ENCODE results near the gene PDE6A. TPM values are rescaled to one million over a fixed set of nuclear protein-coding genes. Genes with fewer than 3 reads are reported as not detected.

PDE6A gene
- polyA plus RNA-seq, result 1.0 TPM
- long read RNA-seq, donor 1, result 0 reads
- long read RNA-seq, donor 2, result 0 reads
- long read RNA-seq, donor 3, result 0 reads
- long read RNA-seq, donor 4, result 0 reads
- long read RNA-seq, donor 5, result 0 reads
- long read RNA-seq, donor 6, result 0 reads
- long read RNA-seq, donor 7, result 0 reads
- long read RNA-seq, donor 8, partial matches to known transcripts, result 266 of 289 reads
- long read RNA-seq, donor 8, other reads (novel, unspliced or antisense), result 23 of 289 reads
- long read RNA-seq, donor 9, result 0 reads
- long read RNA-seq, donor 10, result 0 reads
- long read RNA-seq, donor 11, result 0 reads

- Histone ChIP-seq H3K27me3 (ENCODE audit: control insufficient read depth, insufficient read depth, low read length) (no peaks in the 10 kb centered on the region), H3K36me3 (ENCODE audit: control insufficient read depth, insufficient read depth, low read length) (no peaks in the 10 kb centered on the region), H3K4me3 (ENCODE audit: low read length) (no peak within 1 kb of the TSS), H3K27ac (ENCODE audit: low read length) (peak within 1 kb of the TSS; percentile 93), H3K9me3 (ENCODE audit: control insufficient read depth, low read depth, low read length) (no peaks in the 10 kb centered on the region), H3K4me1 (ENCODE audit: control insufficient read depth, insufficient read depth, low read length) (peaks cover 69% of the 10 kb centered on the region)
- WGBS (ENCODE audit: insufficient coverage, low lambda C conversion rate), result no CpG with 5 or more reads among the region's 2 CpGs
- DNase-seq, result peak in 1 of 2 donors; percentile 17
Measured at GRCh38 chr5:149944666-149945065, at the start of gene PDE6A. Gene PDE6A, minus strand, starts transcription at chr5:149944793. Its CDS starts 120 bp downstream, at chr5:149944673.

GRCh38 chr5:149993471-149993870 is 48.9 kb upstream of the PDE6A start:
- Histone ChIP-seq H3K27ac (ENCODE audit: low read length) (no peak overlapping the region), H3K4me1 (ENCODE audit: control insufficient read depth, insufficient read depth, low read length) (peaks cover 22% of the 10 kb centered on the region), H3K36me3 (ENCODE audit: control insufficient read depth, insufficient read depth, low read length) (peaks cover 7% of the 10 kb centered on the region), H3K9me3 (ENCODE audit: control insufficient read depth, low read depth, low read length) (no peaks in the 10 kb centered on the region), H3K4me3 (ENCODE audit: low read length) (no peak overlapping the region), H3K27me3 (ENCODE audit: control insufficient read depth, insufficient read depth, low read length) (no peaks in the 10 kb centered on the region)
- no peak for DNase-seq
- 80% methylated on average over 1 of the region's 3 CpGs for WGBS (ENCODE audit: insufficient coverage, low lambda C conversion rate)

- Histone ChIP-seq H3K36me3 (ENCODE audit: control insufficient read depth, insufficient read depth, low read length) (peaks cover 7% of the 10 kb centered on the region), H3K4me3 (ENCODE audit: low read length) (no peak overlapping the region), H3K4me1 (ENCODE audit: control insufficient read depth, insufficient read depth, low read length) (peaks cover 7% of the 10 kb centered on the region), H3K9me3 (ENCODE audit: control insufficient read depth, low read depth, low read length) (no peaks in the 10 kb centered on the region), H3K27me3 (ENCODE audit: control insufficient read depth, insufficient read depth, low read length) (no peaks in the 10 kb centered on the region), H3K27ac (ENCODE audit: low read length) (no peak overlapping the region)
- DNase-seq, result peak; percentile 77 to 82
- no CpG with 5 or more reads among the region's 4 CpGs for WGBS (ENCODE audit: insufficient coverage, low lambda C conversion rate)
Measured at GRCh38 chr5:149990518-149991376, 46.2 kb upstream of the PDE6A start.

GRCh38 chr5:149988126-149988525 is 43.5 kb upstream of the PDE6A start:
- no CpG with 5 or more reads among the region's 5 CpGs for WGBS (ENCODE audit: insufficient coverage, low lambda C conversion rate)
- H3K27ac ChIP-seq (ENCODE audit: low read length), result no peak overlapping the region

GRCh38 chr5:149982505-149982904 is 37.9 kb upstream of the PDE6A start:
- H3K27ac ChIP-seq (ENCODE audit: low read length), result no peak overlapping the region
- no peaks in the 10 kb centered on the region for H3K27me3 ChIP-seq (ENCODE audit: control insufficient read depth, insufficient read depth, low read length)
- H3K36me3 ChIP-seq (ENCODE audit: control insufficient read depth, insufficient read depth, low read length), result peaks cover 57% of the 10 kb centered on the region
- H3K4me3 ChIP-seq (ENCODE audit: low read length), result no peak overlapping the region
- no peaks in the 10 kb centered on the region for H3K9me3 ChIP-seq (ENCODE audit: control insufficient read depth, low read depth, low read length)
- peaks cover 18% of the 10 kb centered on the region for H3K4me1 ChIP-seq (ENCODE audit: control insufficient read depth, insufficient read depth, low read length)
- DNase-seq, result no peak

More at GRCh38 chr5:149988126-149988525, 43.5 kb upstream of the PDE6A start:
- H3K9me3 ChIP-seq (ENCODE audit: control insufficient read depth, low read depth, low read length), result no peaks in the 10 kb centered on the region
- no peak overlapping the region for H3K4me3 ChIP-seq (ENCODE audit: low read length)
- H3K36me3 ChIP-seq (ENCODE audit: control insufficient read depth, insufficient read depth, low read length), result peaks cover 19% of the 10 kb centered on the region
- H3K4me1 ChIP-seq (ENCODE audit: control insufficient read depth, insufficient read depth, low read length), result no peaks in the 10 kb centered on the region
- DNase-seq, result no peak
- no peaks in the 10 kb centered on the region for H3K27me3 ChIP-seq (ENCODE audit: control insufficient read depth, insufficient read depth, low read length)

GRCh38 chr5:149981206-149981605 is 36.6 kb upstream of the PDE6A start:
- DNase-seq, result no peak
- peaks cover 18% of the 10 kb centered on the region for H3K4me1 ChIP-seq (ENCODE audit: control insufficient read depth, insufficient read depth, low read length)
- no peaks in the 10 kb centered on the region for H3K27me3 ChIP-seq (ENCODE audit: control insufficient read depth, insufficient read depth, low read length)
- peaks cover 63% of the 10 kb centered on the region for H3K36me3 ChIP-seq (ENCODE audit: control insufficient read depth, insufficient read depth, low read length)
- no peak overlapping the region for H3K27ac ChIP-seq (ENCODE audit: low read length)
- H3K4me3 ChIP-seq (ENCODE audit: low read length), result no peak overlapping the region
- WGBS (ENCODE audit: insufficient coverage, low lambda C conversion rate), result no CpG with 5 or more reads among the region's 3 CpGs
- no peaks in the 10 kb centered on the region for H3K9me3 ChIP-seq (ENCODE audit: control insufficient read depth, low read depth, low read length)

GRCh38 chr5:149979896-149980295 is 35.3 kb upstream of the PDE6A start:
- Histone ChIP-seq H3K9me3 (ENCODE audit: control insufficient read depth, low read depth, low read length) (no peaks in the 10 kb centered on the region), H3K27ac (ENCODE audit: low read length) (peak overlapping the region; percentile 25), H3K4me1 (ENCODE audit: control insufficient read depth, insufficient read depth, low read length) (peaks cover 19% of the 10 kb centered on the region), H3K4me3 (ENCODE audit: low read length) (no peak overlapping the region), H3K27me3 (ENCODE audit: control insufficient read depth, insufficient read depth, low read length) (no peaks in the 10 kb centered on the region), H3K36me3 (ENCODE audit: control insufficient read depth, insufficient read depth, low read length) (peaks cover 61% of the 10 kb centered on the region)
- peak in 1 of 2 donors; percentile 51 for DNase-seq
- WGBS (ENCODE audit: insufficient coverage, low lambda C conversion rate), result 20% methylated on average over 1 of the region's 1 CpG

- Histone ChIP-seq H3K9me3 (ENCODE audit: control insufficient read depth, low read depth, low read length) (no peaks in the 10 kb centered on the region), H3K27ac (ENCODE audit: low read length) (no peak overlapping the region), H3K27me3 (ENCODE audit: control insufficient read depth, insufficient read depth, low read length) (no peaks in the 10 kb centered on the region), H3K4me3 (ENCODE audit: low read length) (no peak overlapping the region), H3K4me1 (ENCODE audit: control insufficient read depth, insufficient read depth, low read length) (peaks cover 12% of the 10 kb centered on the region), H3K36me3 (ENCODE audit: control insufficient read depth, insufficient read depth, low read length) (peaks cover 37% of the 10 kb centered on the region)
- no CpG with 5 or more reads among the region's 2 CpGs for WGBS (ENCODE audit: insufficient coverage, low lambda C conversion rate)
- DNase-seq, result no peak
Measured at GRCh38 chr5:149975409-149975808, 30.8 kb upstream of the PDE6A start.

- WGBS (ENCODE audit: insufficient coverage, low lambda C conversion rate), result 27% methylated on average over 2 of the region's 4 CpGs
- Histone ChIP-seq H3K27ac (ENCODE audit: low read length) (peak overlapping the region; percentile 21), H3K9me3 (ENCODE audit: control insufficient read depth, low read depth, low read length) (no peaks in the 10 kb centered on the region), H3K4me1 (ENCODE audit: control insufficient read depth, insufficient read depth, low read length) (peaks cover 28% of the 10 kb centered on the region), H3K27me3 (ENCODE audit: control insufficient read depth, insufficient read depth, low read length) (no peaks in the 10 kb centered on the region), H3K4me3 (ENCODE audit: low read length) (no peak overlapping the region), H3K36me3 (ENCODE audit: control insufficient read depth, insufficient read depth, low read length) (peaks cover 12% of the 10 kb centered on the region)
- DNase-seq, result peak; percentile 70 to 90
Measured at GRCh38 chr5:149969181-149969930, 24.8 kb upstream of the PDE6A start.

- Histone ChIP-seq H3K36me3 (ENCODE audit: control insufficient read depth, insufficient read depth, low read length) (peaks cover 12% of the 10 kb centered on the region), H3K9me3 (ENCODE audit: control insufficient read depth, low read depth, low read length) (no peaks in the 10 kb centered on the region), H3K27me3 (ENCODE audit: control insufficient read depth, insufficient read depth, low read length) (no peaks in the 10 kb centered on the region), H3K4me3 (ENCODE audit: low read length) (no peak overlapping the region), H3K27ac (ENCODE audit: low read length) (no peak overlapping the region), H3K4me1 (ENCODE audit: control insufficient read depth, insufficient read depth, low read length) (peaks cover 37% of the 10 kb centered on the region)
- DNase-seq, result peak in 1 of 2 donors; percentile 66
- 20% methylated on average over 1 of the region's 3 CpGs for WGBS (ENCODE audit: insufficient coverage, low lambda C conversion rate)
Measured at GRCh38 chr5:149966946-149967345, 22.4 kb upstream of the PDE6A start.

All from large intestine (tissue), 12 donors.